Lower leg skin (tissue), 4 donors: ENCODE measurements around the gene EHMT1. TPM values are rescaled to one million over a fixed set of nuclear protein-coding genes. Genes with fewer than 3 reads are reported as not detected.

Experiments used
- DNase-seq, 2 donors: peaks; one replicate each; pipeline ENCODE4 v3.0.0-alpha.2; 2019; ENCODE audit warnings: low spot score in 2 of 2
- H3K4me3 ChIP-seq: fragments of 200-600 bp; sonication (generic); 2 replicates; pipeline ENCODE4 v1.5.1; 2017; ENCODE audit warnings: mild to moderate bottlenecking, low read depth; ENCODE audit not compliant: poor library complexity, severe bottlenecking
- CTCF ChIP-seq, 3 donors: fragments of 450-650 bp; IDR thresholded peaks; one replicate each; pipeline ENCODE4 v1.5.1; 2016; ENCODE audit warnings: antibody characterized with exemption in 3 of 3, mild to moderate bottlenecking in 3 of 3, moderate library complexity in 2 of 3
- POLR2A ChIP-seq, 2 donors: fragments of 450-650 bp; IDR thresholded peaks; one replicate each; pipeline ENCODE4 v1.6.1; 2016 to 2017; ENCODE audit warnings: antibody characterized with exemption in 2 of 2, mild to moderate bottlenecking in 1 of 2, moderate library complexity in 1 of 2
- WGBS, 2 donors: methylation state at CpG; one replicate each; pipeline ENCODE4 v1.1.5; 2018; 5-methylcytosine and 5-hydroxymethylcytosine counted together
- intact Hi-C: fragments of 100-400 bp; cut with DNase I; formaldehyde crosslinking; loops from one replicate; pipeline ENCODE4 v1.15.0; 2023; ENCODE audit warnings: low total_unique reads
- total RNA-seq, 4 donors: library from RNA; depleted of rRNA; stranded (reverse); fragments of >200 nt; gene quantifications; one replicate each; pipeline ENCODE4 v1.1.0, GENCODE V29; 2016

Gene EHMT1
- total RNA-seq, 4 donors from 2014 or later: 64.2 to 128 (median 73.2) TPM

GRCh38 chr9:137671721-137672120, 52.9 kb downstream of the EHMT1 start:
- no peak overlapping the region for H3K4me3 ChIP-seq
- intact Hi-C loops: no loop called here
- DNase-seq: no peak
- TF ChIP-seq CTCF (IDR thresholded peaks at IDR 0.05): no peak
- no peak for TF ChIP-seq POLR2A (IDR thresholded peaks at IDR 0.05)
- 91 to 94% methylated on average over 8 of the region's 8 CpGs for WGBS, 2 donors

- no peak for DNase-seq
- WGBS, 2 donors: 48 to 53% methylated on average over 13 of the region's 13 CpGs
- peak in 1 of 3 donors; percentile 12 for TF ChIP-seq CTCF (IDR thresholded peaks at IDR 0.05)
- no peak for TF ChIP-seq POLR2A (IDR thresholded peaks at IDR 0.05)
- intact Hi-C loops: no loop called here
- no peak overlapping the region for H3K4me3 ChIP-seq
Observed at GRCh38 chr9:137672907-137673791, 54.3 kb downstream of the EHMT1 start.

- intact Hi-C loops: no loop called here
- WGBS, 2 donors: 79 to 86% methylated on average over 10 of the region's 10 CpGs
- DNase-seq: no peak
- H3K4me3 ChIP-seq: no peak overlapping the region
- TF ChIP-seq POLR2A (IDR thresholded peaks at IDR 0.05): no peak
- TF ChIP-seq CTCF (IDR thresholded peaks at IDR 0.05): no peak
Observed at GRCh38 chr9:137673886-137674285, 55.1 kb downstream of the EHMT1 start.

GRCh38 chr9:137674307-137674975, 55.6 kb downstream of the EHMT1 start:
- DNase-seq: no peak
- TF ChIP-seq POLR2A (IDR thresholded peaks at IDR 0.05): no peak
- no peak for TF ChIP-seq CTCF (IDR thresholded peaks at IDR 0.05)
- intact Hi-C loops: no loop called here
- no peak overlapping the region for H3K4me3 ChIP-seq
- 82 to 85% methylated on average over 15 of the region's 15 CpGs for WGBS, 2 donors

GRCh38 chr9:137674976-137675320, 56.1 kb downstream of the EHMT1 start:
- no peak overlapping the region for H3K4me3 ChIP-seq
- DNase-seq: no peak
- intact Hi-C loops: no loop called here
- TF ChIP-seq CTCF (IDR thresholded peaks at IDR 0.05) (no peak), POLR2A (IDR thresholded peaks at IDR 0.05) (no peak)
- 88 to 91% methylated on average over 5 of the region's 5 CpGs for WGBS, 2 donors
